Measurements from ENCODE around the gene CAMK2G.
"Not testable (repeated sequence)": the region's sequence is repeated elsewhere in the genome, so short reads cannot be mapped to it uniquely, and the experiment has no call there.

The CAMK2G gene

DNA sequence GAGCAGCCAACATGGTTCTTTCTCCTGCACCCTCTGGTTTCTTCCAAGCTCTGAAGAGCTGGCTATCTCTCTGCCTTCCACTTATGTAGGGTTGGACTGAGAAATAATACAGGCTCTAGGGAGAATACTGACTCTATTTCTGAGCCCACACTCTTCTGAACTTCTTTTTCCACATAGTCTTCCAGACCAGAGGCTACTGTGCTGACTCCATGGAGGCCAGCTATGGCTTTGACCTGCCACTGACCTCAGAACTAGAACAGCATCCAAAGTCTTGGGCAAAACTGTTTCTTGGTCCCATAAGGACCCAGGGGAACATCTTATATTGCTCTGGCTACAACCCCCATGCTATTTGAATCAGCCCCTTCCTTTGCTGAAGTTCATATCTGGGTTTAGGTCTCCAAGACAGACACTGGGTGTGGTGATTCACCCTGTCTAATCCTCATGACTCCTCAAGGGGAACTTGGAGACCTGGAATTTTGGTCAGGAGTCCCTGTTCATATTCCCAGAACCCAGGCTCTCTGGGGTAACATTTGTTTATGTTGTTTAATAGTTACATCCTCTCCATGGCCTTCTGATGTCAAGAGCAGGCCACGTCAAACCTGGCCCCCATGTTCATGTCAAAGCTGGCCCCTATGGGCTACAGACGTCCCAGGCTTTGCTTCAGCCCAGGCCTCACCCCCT lies 24.5 kb upstream of the CAMK2G start:
- ATAC-seq = no peak
- no peak for TF ChIP-seq ZC3H10 (CRISPR knock-in tag; IDR thresholded peaks at IDR 0.05)
- no peak for TF ChIP-seq PPARA (CRISPR knock-in tag; IDR thresholded peaks at IDR 0.05; ENCODE audit: borderline replicate concordance)
- TF ChIP-seq SNAI2 (CRISPR knock-in tag; IDR thresholded peaks at IDR 0.05) = no peak
- TF ChIP-seq TOX (CRISPR knock-in tag; IDR thresholded peaks at IDR 0.05; ENCODE audit: borderline replicate concordance) = no peak
- TF ChIP-seq, protein P1, sequence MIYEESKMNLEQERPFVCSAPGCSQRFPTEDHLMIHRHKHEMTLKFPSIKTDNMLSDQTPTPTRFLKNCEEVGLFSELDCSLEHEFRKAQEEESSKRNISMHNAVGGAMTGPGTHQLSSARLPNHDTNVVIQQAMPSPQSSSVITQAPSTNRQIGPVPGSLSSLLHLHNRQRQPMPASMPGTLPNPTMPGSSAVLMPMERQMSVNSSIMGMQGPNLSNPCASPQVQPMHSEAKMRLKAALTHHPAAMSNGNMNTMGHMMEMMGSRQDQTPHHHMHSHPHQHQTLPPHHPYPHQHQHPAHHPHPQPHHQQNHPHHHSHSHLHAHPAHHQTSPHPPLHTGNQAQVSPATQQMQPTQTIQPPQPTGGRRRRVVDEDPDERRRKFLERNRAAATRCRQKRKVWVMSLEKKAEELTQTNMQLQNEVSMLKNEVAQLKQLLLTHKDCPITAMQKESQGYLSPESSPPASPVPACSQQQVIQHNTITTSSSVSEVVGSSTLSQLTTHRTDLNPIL (CRISPR knock-in tag; IDR thresholded peaks at IDR 0.05; ENCODE audit: low read depth) = no peak
- TF ChIP-seq OSR1 (CRISPR knock-in tag; IDR thresholded peaks at IDR 0.05) = no peak
- TF ChIP-seq RARB (CRISPR knock-in tag; IDR thresholded peaks at IDR 0.05) = no peak
- TF ChIP-seq ZFP3 (CRISPR knock-in tag; IDR thresholded peaks at IDR 0.05) = no peak
- TF ChIP-seq ZFP30 (CRISPR knock-in tag; IDR thresholded peaks at IDR 0.05) = no peak
- no peak for TF ChIP-seq TCF4 (CRISPR knock-in tag; IDR thresholded peaks at IDR 0.05; ENCODE audit: borderline replicate concordance)
- no peak for TF ChIP-seq ESRRG (CRISPR knock-in tag; IDR thresholded peaks at IDR 0.05)
- TF ChIP-seq ISL1 (CRISPR knock-in tag; IDR thresholded peaks at IDR 0.05) = no peak
- no peak for TF ChIP-seq ZNF70 (CRISPR knock-in tag; IDR thresholded peaks at IDR 0.05)
- TF ChIP-seq, protein P2, sequence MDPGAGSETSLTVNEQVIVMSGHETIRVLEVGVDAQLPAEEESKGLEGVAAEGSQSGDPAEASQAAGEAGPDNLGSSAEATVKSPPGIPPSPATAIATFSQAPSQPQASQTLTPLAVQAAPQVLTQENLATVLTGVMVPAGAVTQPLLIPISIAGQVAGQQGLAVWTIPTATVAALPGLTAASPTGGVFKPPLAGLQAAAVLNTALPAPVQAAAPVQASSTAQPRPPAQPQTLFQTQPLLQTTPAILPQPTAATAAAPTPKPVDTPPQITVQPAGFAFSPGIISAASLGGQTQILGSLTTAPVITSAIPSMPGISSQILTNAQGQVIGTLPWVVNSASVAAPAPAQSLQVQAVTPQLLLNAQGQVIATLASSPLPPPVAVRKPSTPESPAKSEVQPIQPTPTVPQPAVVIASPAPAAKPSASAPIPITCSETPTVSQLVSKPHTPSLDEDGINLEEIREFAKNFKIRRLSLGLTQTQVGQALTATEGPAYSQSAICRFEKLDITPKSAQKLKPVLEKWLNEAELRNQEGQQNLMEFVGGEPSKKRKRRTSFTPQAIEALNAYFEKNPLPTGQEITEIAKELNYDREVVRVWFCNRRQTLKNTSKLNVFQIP (CRISPR knock-in tag; IDR thresholded peaks at IDR 0.05; ENCODE audit: borderline replicate concordance, low read depth) = no peak
- TF ChIP-seq, protein P3, sequence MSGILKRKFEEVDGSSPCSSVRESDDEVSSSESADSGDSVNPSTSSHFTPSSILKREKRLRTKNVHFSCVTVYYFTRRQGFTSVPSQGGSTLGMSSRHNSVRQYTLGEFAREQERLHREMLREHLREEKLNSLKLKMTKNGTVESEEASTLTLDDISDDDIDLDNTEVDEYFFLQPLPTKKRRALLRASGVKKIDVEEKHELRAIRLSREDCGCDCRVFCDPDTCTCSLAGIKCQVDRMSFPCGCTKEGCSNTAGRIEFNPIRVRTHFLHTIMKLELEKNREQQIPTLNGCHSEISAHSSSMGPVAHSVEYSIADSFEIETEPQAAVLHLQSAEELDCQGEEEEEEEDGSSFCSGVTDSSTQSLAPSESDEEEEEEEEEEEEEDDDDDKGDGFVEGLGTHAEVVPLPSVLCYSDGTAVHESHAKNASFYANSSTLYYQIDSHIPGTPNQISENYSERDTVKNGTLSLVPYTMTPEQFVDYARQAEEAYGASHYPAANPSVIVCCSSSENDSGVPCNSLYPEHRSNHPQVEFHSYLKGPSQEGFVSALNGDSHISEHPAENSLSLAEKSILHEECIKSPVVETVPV (CRISPR knock-in tag; IDR thresholded peaks at IDR 0.05) = no peak
- TF ChIP-seq, protein P4, sequence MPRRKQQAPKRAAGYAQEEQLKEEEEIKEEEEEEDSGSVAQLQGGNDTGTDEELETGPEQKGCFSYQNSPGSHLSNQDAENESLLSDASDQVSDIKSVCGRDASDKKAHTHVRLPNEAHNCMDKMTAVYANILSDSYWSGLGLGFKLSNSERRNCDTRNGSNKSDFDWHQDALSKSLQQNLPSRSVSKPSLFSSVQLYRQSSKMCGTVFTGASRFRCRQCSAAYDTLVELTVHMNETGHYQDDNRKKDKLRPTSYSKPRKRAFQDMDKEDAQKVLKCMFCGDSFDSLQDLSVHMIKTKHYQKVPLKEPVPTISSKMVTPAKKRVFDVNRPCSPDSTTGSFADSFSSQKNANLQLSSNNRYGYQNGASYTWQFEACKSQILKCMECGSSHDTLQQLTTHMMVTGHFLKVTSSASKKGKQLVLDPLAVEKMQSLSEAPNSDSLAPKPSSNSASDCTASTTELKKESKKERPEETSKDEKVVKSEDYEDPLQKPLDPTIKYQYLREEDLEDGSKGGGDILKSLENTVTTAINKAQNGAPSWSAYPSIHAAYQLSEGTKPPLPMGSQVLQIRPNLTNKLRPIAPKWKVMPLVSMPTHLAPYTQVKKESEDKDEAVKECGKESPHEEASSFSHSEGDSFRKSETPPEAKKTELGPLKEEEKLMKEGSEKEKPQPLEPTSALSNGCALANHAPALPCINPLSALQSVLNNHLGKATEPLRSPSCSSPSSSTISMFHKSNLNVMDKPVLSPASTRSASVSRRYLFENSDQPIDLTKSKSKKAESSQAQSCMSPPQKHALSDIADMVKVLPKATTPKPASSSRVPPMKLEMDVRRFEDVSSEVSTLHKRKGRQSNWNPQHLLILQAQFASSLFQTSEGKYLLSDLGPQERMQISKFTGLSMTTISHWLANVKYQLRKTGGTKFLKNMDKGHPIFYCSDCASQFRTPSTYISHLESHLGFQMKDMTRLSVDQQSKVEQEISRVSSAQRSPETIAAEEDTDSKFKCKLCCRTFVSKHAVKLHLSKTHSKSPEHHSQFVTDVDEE (CRISPR knock-in tag; IDR thresholded peaks at IDR 0.05) = no peak
- no peak for TF ChIP-seq CSDC2 (CRISPR knock-in tag; IDR thresholded peaks at IDR 0.05)

DNA sequence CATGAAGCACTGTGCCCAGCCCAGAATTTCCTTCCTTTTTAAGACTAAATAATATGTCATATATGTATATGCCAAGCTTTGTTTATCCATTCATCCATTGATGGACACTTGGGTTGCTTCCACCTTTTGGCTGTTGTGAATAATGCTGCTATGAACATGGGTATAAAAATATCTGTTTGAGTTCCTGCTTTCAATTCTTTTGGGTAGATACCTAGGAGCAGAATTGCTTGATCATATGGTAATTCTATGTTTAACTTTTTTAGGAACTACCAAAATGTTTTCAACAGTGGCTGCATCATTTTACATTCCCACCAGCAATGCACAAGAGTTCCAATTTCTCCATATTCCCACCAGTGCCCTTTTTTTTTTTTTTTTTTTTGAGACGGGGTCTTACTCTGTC lies 23.3 kb upstream of the CAMK2G start:
- no peak for ATAC-seq
- TF ChIP-seq ZFP3 (CRISPR knock-in tag; IDR thresholded peaks at IDR 0.05) (no peak), ZC3H10 (CRISPR knock-in tag; IDR thresholded peaks at IDR 0.05) (no peak), BACH2 (CRISPR knock-in tag; IDR thresholded peaks at IDR 0.05; ENCODE audit: borderline replicate concordance) (no peak), ARNTL (CRISPR knock-in tag; IDR thresholded peaks at IDR 0.05; ENCODE audit: borderline replicate concordance, low read depth) (no peak), GLIS3 (CRISPR knock-in tag; IDR thresholded peaks at IDR 0.05) (no peak), ZNF565 (CRISPR knock-in tag; conservative IDR thresholded peaks at IDR 0.05; ENCODE audit: low read depth) (no peak)
- TF ChIP-seq, protein P3 (CRISPR knock-in tag; IDR thresholded peaks at IDR 0.05) = no peak
- TF ChIP-seq, protein P5, sequence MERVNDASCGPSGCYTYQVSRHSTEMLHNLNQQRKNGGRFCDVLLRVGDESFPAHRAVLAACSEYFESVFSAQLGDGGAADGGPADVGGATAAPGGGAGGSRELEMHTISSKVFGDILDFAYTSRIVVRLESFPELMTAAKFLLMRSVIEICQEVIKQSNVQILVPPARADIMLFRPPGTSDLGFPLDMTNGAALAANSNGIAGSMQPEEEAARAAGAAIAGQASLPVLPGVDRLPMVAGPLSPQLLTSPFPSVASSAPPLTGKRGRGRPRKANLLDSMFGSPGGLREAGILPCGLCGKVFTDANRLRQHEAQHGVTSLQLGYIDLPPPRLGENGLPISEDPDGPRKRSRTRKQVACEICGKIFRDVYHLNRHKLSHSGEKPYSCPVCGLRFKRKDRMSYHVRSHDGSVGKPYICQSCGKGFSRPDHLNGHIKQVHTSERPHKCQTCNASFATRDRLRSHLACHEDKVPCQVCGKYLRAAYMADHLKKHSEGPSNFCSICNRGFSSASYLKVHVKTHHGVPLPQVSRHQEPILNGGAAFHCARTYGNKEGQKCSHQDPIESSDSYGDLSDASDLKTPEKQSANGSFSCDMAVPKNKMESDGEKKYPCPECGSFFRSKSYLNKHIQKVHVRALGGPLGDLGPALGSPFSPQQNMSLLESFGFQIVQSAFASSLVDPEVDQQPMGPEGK (CRISPR knock-in tag; IDR thresholded peaks at IDR 0.05; ENCODE audit: borderline replicate concordance) = no peak

DNA sequence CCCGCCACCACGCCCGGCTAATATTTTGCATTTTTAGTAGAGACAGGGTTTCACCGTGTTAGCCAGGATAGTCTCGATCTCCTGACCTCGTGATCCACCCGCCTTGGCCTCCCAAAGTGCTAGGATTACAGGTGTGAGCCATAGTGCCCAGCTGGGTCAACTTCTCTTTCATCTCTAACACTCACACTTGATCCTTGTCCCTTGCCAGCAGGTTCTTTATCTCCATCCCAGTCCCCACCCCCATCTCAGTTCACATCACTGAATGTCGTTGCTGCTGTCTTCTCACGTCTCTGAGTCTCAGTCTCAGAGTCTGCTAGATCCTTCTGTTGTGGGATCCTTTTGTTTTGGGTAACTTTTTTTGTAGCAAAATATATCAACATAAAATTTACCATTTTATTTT lies 21.0 kb upstream of the CAMK2G start:
- not testable (repeated sequence) for ATAC-seq
